ENCODE results near the gene EME2.

Gene EME2

GRCh38 chr16:1767116-1767994 lies 5.3 kb upstream of the EME2 start:
- no peak overlapping the region for H3K4ac ChIP-seq (ENCODE audit: low read depth in 1 of 2, low read length in 2 of 2)
- no peak overlapping the region for H3K27ac ChIP-seq (ENCODE audit: low read length, poor library complexity, severe bottlenecking)
- no peak overlapping the region for H2BK15ac ChIP-seq (ENCODE audit: low read depth, poor library complexity, severe bottlenecking)
- H2AK5ac ChIP-seq (ENCODE audit: low read length, severe bottlenecking), result no peak overlapping the region
- H3K14ac ChIP-seq (ENCODE audit: low read length in 2 of 2), result no peak overlapping the region
- H2BK5ac ChIP-seq (ENCODE audit: low read depth, low read length, poor library complexity, severe bottlenecking), result no peak overlapping the region
- no peak for DNase-seq
- no peak overlapping the region for H3K4me2 ChIP-seq (ENCODE audit: low read length, poor library complexity, severe bottlenecking)
- no peak overlapping the region for H3K4me3 ChIP-seq (ENCODE audit: insufficient read depth in 1 of 2, low read depth in 1 of 2, low read length in 2 of 2)
- no peak overlapping the region for H3K23ac ChIP-seq (ENCODE audit: low read length in 2 of 2)
- H3K18ac ChIP-seq (ENCODE audit: low read depth in 1 of 2, low read length in 2 of 2), result no peak overlapping the region
- H4K91ac ChIP-seq (ENCODE audit: low read length), result no peak overlapping the region
- H3K36me3 ChIP-seq (ENCODE audit: control insufficient read depth in 1 of 2, insufficient read depth in 2 of 2, low read depth in 1 of 2, low read length in 2 of 2), result peaks cover 60 to 85% of the 10 kb centered on the region in 2 experiments
- H3K79me1 ChIP-seq (replicated peaks; ENCODE audit: low read length, poor library complexity, severe bottlenecking), result peaks cover 15% of the 10 kb centered on the region
- no peak overlapping the region for H2BK12ac ChIP-seq (ENCODE audit: low read length in 2 of 2)
- 95% methylated on average over 38 of the region's 42 CpGs for WGBS
- H2AFZ ChIP-seq (ENCODE audit: low read depth, low read length), result no peak overlapping the region
- no peaks in the 10 kb centered on the region for H3K9me3 ChIP-seq (ENCODE audit: control insufficient read depth, low read length)
- H3K4me1 ChIP-seq (ENCODE audit: control insufficient read depth, insufficient read depth, low read depth, low read length), result peaks cover 35% of the 10 kb centered on the region
- no peak overlapping the region for H4K8ac ChIP-seq (ENCODE audit: low read length)
- H3K9ac ChIP-seq (ENCODE audit: low read length), result no peak overlapping the region
- no peak overlapping the region for H2BK120ac ChIP-seq (ENCODE audit: low read depth, low read length)
- no peaks in the 10 kb centered on the region for H3K27me3 ChIP-seq (ENCODE audit: control insufficient read depth in 1 of 2, insufficient read depth in 1 of 2, low read length in 2 of 2)

GRCh38 chr16:1768061-1768766 lies 4.4 kb upstream of the EME2 start:
- Histone ChIP-seq H2BK120ac (ENCODE audit: low read depth, low read length) (no peak overlapping the region), H2BK15ac (ENCODE audit: low read depth, poor library complexity, severe bottlenecking) (no peak overlapping the region), H3K36me3 (ENCODE audit: control insufficient read depth in 1 of 2, insufficient read depth in 2 of 2, low read depth in 1 of 2, low read length in 2 of 2) (peaks cover 51 to 76% of the 10 kb centered on the region in 2 experiments), H3K23ac (ENCODE audit: low read length in 2 of 2) (no peak overlapping the region), H3K4me3 (ENCODE audit: insufficient read depth in 1 of 2, low read depth in 1 of 2, low read length in 2 of 2) (no peak overlapping the region), H2BK12ac (ENCODE audit: low read length in 2 of 2) (no peak overlapping the region), H3K4me2 (ENCODE audit: low read length, poor library complexity, severe bottlenecking) (no peak overlapping the region), H3K14ac (ENCODE audit: low read length in 2 of 2) (no peak overlapping the region), H3K4me1 (ENCODE audit: control insufficient read depth, insufficient read depth, low read depth, low read length) (peaks cover 29% of the 10 kb centered on the region), H2AFZ (ENCODE audit: low read depth, low read length) (no peak overlapping the region), H3K9ac (ENCODE audit: low read length) (no peak overlapping the region), H3K4ac (ENCODE audit: low read depth in 1 of 2, low read length in 2 of 2) (no peak overlapping the region), H3K18ac (ENCODE audit: low read depth in 1 of 2, low read length in 2 of 2) (no peak overlapping the region), H2AK5ac (ENCODE audit: low read length, severe bottlenecking) (no peak overlapping the region), H3K79me1 (replicated peaks; ENCODE audit: low read length, poor library complexity, severe bottlenecking) (peaks cover 14% of the 10 kb centered on the region), H3K27me3 (ENCODE audit: control insufficient read depth in 1 of 2, insufficient read depth in 1 of 2, low read length in 2 of 2) (no peaks in the 10 kb centered on the region), H3K9me3 (ENCODE audit: control insufficient read depth, low read length) (no peaks in the 10 kb centered on the region), H2BK5ac (ENCODE audit: low read depth, low read length, poor library complexity, severe bottlenecking) (no peak overlapping the region), H4K8ac (ENCODE audit: low read length) (no peak overlapping the region), H3K27ac (ENCODE audit: low read length, poor library complexity, severe bottlenecking) (no peak overlapping the region), H4K91ac (ENCODE audit: low read length) (no peak overlapping the region)
- WGBS, result 93% methylated on average over 41 of the region's 41 CpGs
- DNase-seq, result no peak

- DNase-seq, result no peak
- no peak overlapping the region for H3K4me2 ChIP-seq (ENCODE audit: low read length, poor library complexity, severe bottlenecking)
- no peaks in the 10 kb centered on the region for H3K27me3 ChIP-seq (ENCODE audit: control insufficient read depth in 1 of 2, insufficient read depth in 1 of 2, low read length in 2 of 2)
- no peak overlapping the region for H3K9ac ChIP-seq (ENCODE audit: low read length)
- no peak overlapping the region for H4K8ac ChIP-seq (ENCODE audit: low read length)
- no peak overlapping the region for H4K91ac ChIP-seq (ENCODE audit: low read length)
- H3K18ac ChIP-seq (ENCODE audit: low read depth in 1 of 2, low read length in 2 of 2), result no peak overlapping the region
- no peak overlapping the region for H3K23ac ChIP-seq (ENCODE audit: low read length in 2 of 2)
- peaks cover 11% of the 10 kb centered on the region for H3K79me1 ChIP-seq (replicated peaks; ENCODE audit: low read length, poor library complexity, severe bottlenecking)
- 91% methylated on average over 15 of the region's 26 CpGs for WGBS
- no peak overlapping the region for H2BK15ac ChIP-seq (ENCODE audit: low read depth, poor library complexity, severe bottlenecking)
- H3K4me3 ChIP-seq (ENCODE audit: insufficient read depth in 1 of 2, low read depth in 1 of 2, low read length in 2 of 2), result no peak overlapping the region
- H3K4ac ChIP-seq (ENCODE audit: low read depth in 1 of 2, low read length in 2 of 2), result no peak overlapping the region
- H2BK5ac ChIP-seq (ENCODE audit: low read depth, low read length, poor library complexity, severe bottlenecking), result no peak overlapping the region
- H2AFZ ChIP-seq (ENCODE audit: low read depth, low read length), result no peak overlapping the region
- no peak overlapping the region for H2BK120ac ChIP-seq (ENCODE audit: low read depth, low read length)
- H3K4me1 ChIP-seq (ENCODE audit: control insufficient read depth, insufficient read depth, low read depth, low read length), result peaks cover 29% of the 10 kb centered on the region
- H2BK12ac ChIP-seq (ENCODE audit: low read length in 2 of 2), result no peak overlapping the region
- no peak overlapping the region for H3K14ac ChIP-seq (ENCODE audit: low read length in 2 of 2)
- peaks cover 47 to 69% of the 10 kb centered on the region in 2 experiments for H3K36me3 ChIP-seq (ENCODE audit: control insufficient read depth in 1 of 2, insufficient read depth in 2 of 2, low read depth in 1 of 2, low read length in 2 of 2)
- H3K9me3 ChIP-seq (ENCODE audit: control insufficient read depth, low read length), result no peaks in the 10 kb centered on the region
- H3K27ac ChIP-seq (ENCODE audit: low read length, poor library complexity, severe bottlenecking), result no peak overlapping the region
- H2AK5ac ChIP-seq (ENCODE audit: low read length, severe bottlenecking), result no peak overlapping the region
Observed at GRCh38 chr16:1768767-1769401, 3.7 kb upstream of the EME2 start.
